Measurements from ENCODE around the gene GRID2. TPM values are rescaled to one million over a fixed set of nuclear protein-coding genes. Genes with fewer than 3 reads are reported as not detected.

Gene GRID2
- total and polyA plus RNA-seq, 2 donors from 2014 or later: 0.19 TPM; not detected in 1

- Histone ChIP-seq H3K4me1 (ENCODE audit: control insufficient read depth in 2 of 3, insufficient read depth in 2 of 3, low read depth in 1 of 3, low read length in 3 of 3) (no peaks in the 10 kb centered on the region), H3K36me3 (ENCODE audit: control insufficient read depth in 2 of 3, insufficient read depth in 3 of 3, low read length in 3 of 3) (no peaks in the 10 kb centered on the region), H3K9ac (ENCODE audit: low read length in 3 of 3) (no peak overlapping the region), H3K27me3 (ENCODE audit: control insufficient read depth, insufficient read depth, low read length) (no peaks in the 10 kb centered on the region), H3K4me3 (ENCODE audit: low read length in 3 of 3) (no peak overlapping the region), H3K27ac (ENCODE audit: low read depth in 2 of 2, low read length in 2 of 2) (no peak overlapping the region), H3K9me3 (ENCODE audit: control insufficient read depth in 2 of 3, insufficient read depth in 1 of 3, low read length in 3 of 3) (no peaks in the 10 kb centered on the region)
- TF ChIP-seq, protein P1, sequence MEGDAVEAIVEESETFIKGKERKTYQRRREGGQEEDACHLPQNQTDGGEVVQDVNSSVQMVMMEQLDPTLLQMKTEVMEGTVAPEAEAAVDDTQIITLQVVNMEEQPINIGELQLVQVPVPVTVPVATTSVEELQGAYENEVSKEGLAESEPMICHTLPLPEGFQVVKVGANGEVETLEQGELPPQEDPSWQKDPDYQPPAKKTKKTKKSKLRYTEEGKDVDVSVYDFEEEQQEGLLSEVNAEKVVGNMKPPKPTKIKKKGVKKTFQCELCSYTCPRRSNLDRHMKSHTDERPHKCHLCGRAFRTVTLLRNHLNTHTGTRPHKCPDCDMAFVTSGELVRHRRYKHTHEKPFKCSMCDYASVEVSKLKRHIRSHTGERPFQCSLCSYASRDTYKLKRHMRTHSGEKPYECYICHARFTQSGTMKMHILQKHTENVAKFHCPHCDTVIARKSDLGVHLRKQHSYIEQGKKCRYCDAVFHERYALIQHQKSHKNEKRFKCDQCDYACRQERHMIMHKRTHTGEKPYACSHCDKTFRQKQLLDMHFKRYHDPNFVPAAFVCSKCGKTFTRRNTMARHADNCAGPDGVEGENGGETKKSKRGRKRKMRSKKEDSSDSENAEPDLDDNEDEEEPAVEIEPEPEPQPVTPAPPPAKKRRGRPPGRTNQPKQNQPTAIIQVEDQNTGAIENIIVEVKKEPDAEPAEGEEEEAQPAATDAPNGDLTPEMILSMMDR (IDR thresholded peaks at IDR 0.05; ENCODE audit: borderline replicate concordance, extremely low read depth, insufficient read depth): no peak
- intact Hi-C loops (cut with DNase I): no loop called here
- no peak for FAIRE-seq
- no peak for DNase-seq
Measured at GRCh38 chr4:93066749-93067148, 763.0 kb downstream of the GRID2 start.

DNA sequence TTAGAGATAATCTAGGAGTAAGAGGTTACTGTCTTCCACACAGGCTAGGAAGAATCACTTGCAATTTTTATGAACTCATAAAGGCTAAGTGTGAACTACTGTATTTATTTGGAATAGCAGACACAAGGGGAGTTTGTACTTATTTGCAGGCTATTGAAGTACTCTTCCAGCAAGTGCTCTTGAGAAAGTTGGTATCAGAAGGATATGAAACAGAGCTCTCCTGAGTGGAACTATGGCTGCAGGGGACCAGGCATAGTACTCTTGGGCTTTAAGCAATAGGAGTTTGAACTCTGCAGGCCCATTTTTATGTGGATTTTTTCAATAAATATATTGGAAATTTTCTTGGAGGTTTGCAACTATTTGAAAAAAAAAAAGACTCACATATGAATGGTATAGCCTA lies 768.5 kb downstream of the GRID2 start:
- DNase-seq (no peak), FAIRE-seq (no peak)
- TF ChIP-seq, protein P1 (IDR thresholded peaks at IDR 0.05; ENCODE audit: borderline replicate concordance, extremely low read depth, insufficient read depth): no peak
- no peaks in the 10 kb centered on the region for H3K4me1 ChIP-seq (ENCODE audit: control insufficient read depth in 2 of 3, insufficient read depth in 2 of 3, low read depth in 1 of 3, low read length in 3 of 3)
- intact Hi-C loops (cut with DNase I): no loop called here
- H3K36me3 ChIP-seq (ENCODE audit: control insufficient read depth in 2 of 3, insufficient read depth in 3 of 3, low read length in 3 of 3): no peaks in the 10 kb centered on the region
- H3K4me3 ChIP-seq (ENCODE audit: low read length in 3 of 3): no peak overlapping the region
- H3K9me3 ChIP-seq (ENCODE audit: control insufficient read depth in 2 of 3, insufficient read depth in 1 of 3, low read length in 3 of 3): no peaks in the 10 kb centered on the region
- no peak overlapping the region for H3K27ac ChIP-seq (ENCODE audit: low read depth in 2 of 2, low read length in 2 of 2)
- H3K27me3 ChIP-seq (ENCODE audit: control insufficient read depth, insufficient read depth, low read length): no peaks in the 10 kb centered on the region
- H3K9ac ChIP-seq (ENCODE audit: low read length in 3 of 3): no peak overlapping the region

- no peak for FAIRE-seq
- H3K9me3 ChIP-seq (ENCODE audit: control insufficient read depth in 2 of 3, insufficient read depth in 1 of 3, low read length in 3 of 3): no peaks in the 10 kb centered on the region
- H3K4me3 ChIP-seq (ENCODE audit: low read length in 3 of 3): no peak overlapping the region
- no peak for DNase-seq
- TF ChIP-seq, protein P1 (IDR thresholded peaks at IDR 0.05; ENCODE audit: borderline replicate concordance, extremely low read depth, insufficient read depth): no peak
- no peaks in the 10 kb centered on the region for H3K27me3 ChIP-seq (ENCODE audit: control insufficient read depth, insufficient read depth, low read length)
- no peaks in the 10 kb centered on the region for H3K4me1 ChIP-seq (ENCODE audit: control insufficient read depth in 2 of 3, insufficient read depth in 2 of 3, low read depth in 1 of 3, low read length in 3 of 3)
- no peak overlapping the region for H3K9ac ChIP-seq (ENCODE audit: low read length in 3 of 3)
- H3K36me3 ChIP-seq (ENCODE audit: control insufficient read depth in 2 of 3, insufficient read depth in 3 of 3, low read length in 3 of 3): no peaks in the 10 kb centered on the region
- H3K27ac ChIP-seq (ENCODE audit: low read depth in 2 of 2, low read length in 2 of 2): no peak overlapping the region
- intact Hi-C loops (cut with DNase I): no loop called here
Measured at GRCh38 chr4:93080316-93080715, 776.5 kb downstream of the GRID2 start.

All from kidney (tissue), 14 donors.